ENCODE data around the gene KIAA1671. TPM values are rescaled to one million over a fixed set of nuclear protein-coding genes. Genes with fewer than 3 reads are reported as not detected.
A peak's percentile ranks its signal among the peaks of the same experiment; 100 is the strongest.

KIAA1671 gene
- total and polyA plus RNA-seq, 2 of the 13 experiments (the other 11 are each of a cell fraction or from before 2014, with no cell fraction given) = 13.5 to 13.6 TPM

DNA sequence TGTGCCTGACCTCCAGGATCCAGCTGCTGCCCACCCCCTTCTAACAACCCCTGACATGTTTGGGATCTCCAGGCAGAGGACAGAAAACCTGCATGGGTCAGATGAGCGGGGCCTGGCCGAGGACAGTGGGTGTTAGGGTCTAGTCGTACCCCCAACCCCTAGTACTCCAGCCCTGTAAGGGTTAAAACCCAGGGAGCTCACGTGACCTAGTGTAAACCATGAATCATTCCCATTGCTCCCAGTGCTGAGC is 158.0 kb downstream of the KIAA1671 start (continued):
- 0 out of 2 replicates have a peak, but pooled peaks have one; percentile 23 for TF ChIP-seq ZNF569 (CRISPR knock-in tag; IDR thresholded peaks at IDR 0.05; ENCODE audit: borderline replicate concordance)
- TF ChIP-seq HNF1B (CRISPR knock-in tag; IDR thresholded peaks at IDR 0.05) = peak; percentile 64
- peak; percentile 97 for TF ChIP-seq BHLHE40 (IDR thresholded peaks at IDR 0.05; ENCODE audit: low read length)
- TF ChIP-seq ZBTB38 (CRISPR knock-in tag; IDR thresholded peaks at IDR 0.05) = no peak
- 0 out of 2 replicates have a peak, but pooled peaks have one; percentile 6 for TF ChIP-seq JUNB (CRISPR knock-in tag; IDR thresholded peaks at IDR 0.05; ENCODE audit: borderline replicate concordance)
- no peak for TF ChIP-seq ZNF281 (CRISPR knock-in tag; IDR thresholded peaks at IDR 0.05; ENCODE audit: borderline replicate concordance)
- TF ChIP-seq MTF2 (CRISPR knock-in tag; IDR thresholded peaks at IDR 0.05; ENCODE audit: borderline replicate concordance) = no peak
- TF ChIP-seq JDP2 (CRISPR knock-in tag; IDR thresholded peaks at IDR 0.05; ENCODE audit: borderline replicate concordance) = no peak
- peak; percentile 2; the same call in 1 of the 2 replicates for TF ChIP-seq THAP11 (CRISPR knock-in tag; IDR thresholded peaks at IDR 0.05)
- TF ChIP-seq ZNF773 (CRISPR knock-in tag; IDR thresholded peaks at IDR 0.05; ENCODE audit: borderline replicate concordance) = no peak
- TF ChIP-seq ARID3A (IDR thresholded peaks at IDR 0.05; ENCODE audit: low read depth, low read length) = 0 out of 2 replicates have a peak, but pooled peaks have one; percentile 8
- peak; percentile 98 for TF ChIP-seq CHD4 (IDR thresholded peaks at IDR 0.05; ENCODE audit: borderline replicate concordance, low read length)
- no peak for TF ChIP-seq ZNF331 (CRISPR knock-in tag; IDR thresholded peaks at IDR 0.05)
- no peak for TF ChIP-seq ZNF737 (CRISPR knock-in tag; IDR thresholded peaks at IDR 0.05; ENCODE audit: borderline replicate concordance)
- no peak; the same call in 1 of the 2 replicates for TF ChIP-seq AHDC1 (CRISPR knock-in tag; IDR thresholded peaks at IDR 0.05; ENCODE audit: borderline replicate concordance)
- TF ChIP-seq NCOA2 (CRISPR knock-in tag; IDR thresholded peaks at IDR 0.05) = no peak
- TF ChIP-seq SIX4 (CRISPR knock-in tag; IDR thresholded peaks at IDR 0.05) = no peak
- TF ChIP-seq MEF2D (CRISPR knock-in tag; IDR thresholded peaks at IDR 0.05) = 0 out of 2 replicates have a peak, but pooled peaks have one; percentile 10
- 0 out of 2 replicates have a peak, but pooled peaks have one; percentile 5 for TF ChIP-seq GATAD2A (CRISPR knock-in tag; IDR thresholded peaks at IDR 0.05)
